Measurements from ENCODE around the gene MAPK8IP3.

Gene MAPK8IP3

DNA sequence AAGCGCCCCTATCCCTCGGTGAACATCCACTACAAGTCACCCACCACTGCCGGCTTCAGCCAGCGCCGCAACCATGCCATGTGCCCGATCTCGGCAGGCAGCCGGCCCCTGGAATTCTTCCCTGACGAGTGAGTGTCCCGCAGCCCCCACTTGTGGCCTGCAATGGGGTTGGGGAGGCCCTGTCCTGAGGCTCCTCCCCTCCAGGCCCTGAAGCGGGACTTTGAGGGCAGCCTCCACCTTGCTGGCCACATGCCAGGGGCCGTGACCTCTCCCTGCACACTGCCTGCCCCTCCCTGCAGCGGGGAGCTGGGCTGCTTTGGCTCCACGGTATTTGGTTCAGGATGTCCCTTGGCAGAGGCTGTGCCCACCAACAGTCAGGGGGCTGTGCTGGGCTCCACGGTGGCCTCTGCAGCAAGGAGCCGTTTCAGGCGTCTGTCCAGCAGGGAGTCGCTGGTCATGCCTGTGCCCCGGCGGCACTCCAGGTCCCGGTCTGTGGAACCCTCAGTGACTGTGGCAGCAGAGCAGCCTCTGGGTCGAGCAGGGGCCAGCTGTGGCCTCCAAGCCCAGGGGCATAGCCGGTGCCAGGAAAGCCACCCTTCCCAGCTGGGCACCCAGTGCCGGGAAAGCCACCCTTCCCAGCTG is 57.0 kb downstream of the MAPK8IP3 start:
- DNase-seq, result no peak

- no peak for DNase-seq
Measured at GRCh38 chr16:1763521-1764511, 57.8 kb downstream of the MAPK8IP3 start.

GRCh38 chr16:1764971-1765370 is 59.0 kb downstream of the MAPK8IP3 start:
- DNase-seq, result no peak

DNA sequence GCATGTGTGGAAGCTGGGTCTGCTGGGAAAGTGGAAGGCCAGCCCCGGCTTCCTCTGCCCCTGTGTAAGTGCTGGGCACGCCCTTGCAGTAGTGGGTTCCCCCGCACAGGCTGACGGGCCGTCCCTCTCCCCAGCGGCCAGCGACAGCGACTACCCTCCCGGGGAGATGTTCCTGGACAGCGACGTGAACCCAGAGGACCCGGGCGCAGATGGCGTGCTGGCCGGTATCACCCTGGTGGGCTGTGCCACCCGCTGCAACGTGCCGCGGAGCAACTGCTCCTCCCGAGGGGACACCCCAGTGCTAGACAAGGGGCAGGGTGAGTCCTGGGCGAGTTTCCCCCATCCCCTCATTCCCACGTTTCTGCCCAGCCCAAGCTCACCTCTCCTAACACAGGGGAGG is 59.8 kb downstream of the MAPK8IP3 start:
- DNase-seq, result no peak

DNA sequence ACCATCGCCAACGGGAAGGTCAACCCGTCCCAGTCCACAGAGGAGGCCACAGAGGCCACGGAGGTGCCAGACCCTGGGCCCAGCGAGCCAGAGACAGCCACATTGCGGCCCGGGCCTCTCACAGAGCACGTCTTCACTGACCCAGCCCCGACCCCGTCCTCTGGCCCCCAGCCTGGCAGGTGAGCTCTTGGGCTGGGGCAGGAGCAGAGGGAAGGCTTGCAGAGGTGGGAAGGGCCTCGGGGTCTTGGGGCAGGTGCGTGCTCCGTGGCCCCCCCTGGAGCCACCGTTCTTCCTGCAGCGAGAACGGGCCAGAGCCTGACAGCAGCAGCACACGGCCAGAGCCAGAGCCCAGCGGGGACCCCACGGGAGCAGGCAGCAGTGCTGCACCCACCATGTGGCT is 60.2 kb downstream of the MAPK8IP3 start:
- no peak for DNase-seq

DNA sequence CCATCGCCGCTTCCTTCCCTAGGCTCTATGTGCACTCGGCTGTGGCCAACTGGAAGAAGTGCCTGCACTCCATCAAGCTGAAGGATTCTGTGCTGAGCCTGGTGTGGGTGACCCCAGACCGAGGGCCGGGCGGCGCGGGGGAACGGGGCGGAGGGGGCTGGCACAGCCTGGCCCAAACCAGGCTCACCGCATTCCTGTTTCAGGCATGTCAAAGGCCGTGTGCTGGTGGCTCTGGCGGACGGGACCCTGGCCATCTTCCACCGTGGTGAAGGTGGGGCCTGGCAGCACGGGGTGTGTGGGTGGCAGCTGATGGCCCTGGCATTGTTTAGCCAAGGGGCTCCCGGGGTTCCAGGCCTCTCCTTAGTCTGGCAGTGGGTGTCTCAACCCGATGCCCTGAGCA is 60.7 kb downstream of the MAPK8IP3 start:
- DNase-seq, result no peak

DNA sequence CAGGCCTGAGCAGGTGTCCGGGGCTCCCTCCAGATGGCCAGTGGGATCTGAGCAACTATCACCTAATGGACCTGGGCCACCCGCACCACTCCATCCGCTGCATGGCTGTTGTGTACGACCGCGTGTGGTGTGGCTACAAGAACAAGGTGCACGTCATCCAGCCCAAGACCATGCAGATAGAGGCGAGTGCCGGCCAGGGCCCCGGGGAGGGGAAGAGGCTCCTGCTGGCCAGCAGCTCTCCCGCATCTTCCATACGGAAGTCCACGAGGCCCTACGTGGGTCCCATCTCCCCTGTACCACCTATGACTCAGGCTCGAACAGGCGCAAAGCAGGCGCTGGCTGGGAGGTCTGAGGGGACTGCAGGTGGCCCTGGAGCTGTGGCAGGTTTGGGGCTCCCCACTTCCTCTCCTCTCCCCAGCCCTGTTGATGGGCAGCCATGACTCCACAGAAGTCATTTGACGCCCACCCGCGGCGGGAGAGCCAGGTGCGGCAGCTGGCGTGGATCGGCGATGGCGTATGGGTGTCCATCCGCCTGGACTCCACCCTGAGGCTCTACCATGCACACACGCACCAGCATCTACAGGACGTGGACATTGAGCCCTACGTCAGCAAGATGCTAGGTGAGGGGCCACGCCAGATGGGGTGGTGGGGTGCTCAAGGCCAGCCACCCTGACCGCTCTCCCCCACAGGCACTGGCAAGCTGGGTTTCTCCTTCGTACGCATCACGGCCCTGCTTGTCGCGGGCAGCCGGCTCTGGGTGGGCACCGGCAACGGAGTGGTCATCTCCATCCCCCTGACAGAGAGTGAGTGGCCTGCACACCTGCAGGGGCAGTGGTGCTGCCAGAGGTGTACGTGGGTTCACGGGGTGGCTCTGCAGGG is 61.4 kb downstream of the MAPK8IP3 start:
- DNase-seq, result no peak

GRCh38 chr16:1768061-1768766 is 62.2 kb downstream of the MAPK8IP3 start:
- DNase-seq, result no peak

DNA sequence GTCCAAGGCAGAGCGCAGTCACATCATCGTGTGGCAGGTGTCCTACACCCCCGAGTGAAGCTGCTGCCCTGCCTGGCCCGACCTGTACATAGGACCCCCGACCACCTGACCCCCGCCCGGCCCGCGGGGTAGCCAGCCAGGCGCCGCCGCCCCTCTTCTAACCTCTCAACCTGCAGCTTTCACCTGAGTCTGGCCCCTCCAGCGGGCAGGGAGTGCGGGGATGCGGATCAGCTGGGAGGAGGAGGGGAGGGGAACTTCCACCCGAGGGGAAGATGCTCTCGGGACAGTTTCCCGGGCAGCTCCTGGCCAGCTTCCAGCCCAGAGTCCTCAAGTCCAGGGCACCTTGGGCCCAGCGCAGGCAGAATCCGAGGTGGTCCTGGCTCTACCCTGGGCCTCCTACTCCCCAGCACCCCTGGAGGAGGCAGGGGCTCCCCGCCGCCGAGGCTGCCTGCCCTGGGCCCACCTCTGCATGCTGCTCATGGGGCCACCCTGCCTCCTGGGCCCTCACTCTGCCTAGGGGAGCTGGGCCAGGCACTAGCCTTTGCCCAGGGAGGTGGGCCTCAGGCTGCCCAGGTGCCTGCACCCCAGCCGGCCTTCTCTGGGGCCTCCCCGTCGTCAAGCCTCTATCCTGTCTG is 62.9 kb downstream of the MAPK8IP3 start:
- DNase-seq, result no peak

DNA sequence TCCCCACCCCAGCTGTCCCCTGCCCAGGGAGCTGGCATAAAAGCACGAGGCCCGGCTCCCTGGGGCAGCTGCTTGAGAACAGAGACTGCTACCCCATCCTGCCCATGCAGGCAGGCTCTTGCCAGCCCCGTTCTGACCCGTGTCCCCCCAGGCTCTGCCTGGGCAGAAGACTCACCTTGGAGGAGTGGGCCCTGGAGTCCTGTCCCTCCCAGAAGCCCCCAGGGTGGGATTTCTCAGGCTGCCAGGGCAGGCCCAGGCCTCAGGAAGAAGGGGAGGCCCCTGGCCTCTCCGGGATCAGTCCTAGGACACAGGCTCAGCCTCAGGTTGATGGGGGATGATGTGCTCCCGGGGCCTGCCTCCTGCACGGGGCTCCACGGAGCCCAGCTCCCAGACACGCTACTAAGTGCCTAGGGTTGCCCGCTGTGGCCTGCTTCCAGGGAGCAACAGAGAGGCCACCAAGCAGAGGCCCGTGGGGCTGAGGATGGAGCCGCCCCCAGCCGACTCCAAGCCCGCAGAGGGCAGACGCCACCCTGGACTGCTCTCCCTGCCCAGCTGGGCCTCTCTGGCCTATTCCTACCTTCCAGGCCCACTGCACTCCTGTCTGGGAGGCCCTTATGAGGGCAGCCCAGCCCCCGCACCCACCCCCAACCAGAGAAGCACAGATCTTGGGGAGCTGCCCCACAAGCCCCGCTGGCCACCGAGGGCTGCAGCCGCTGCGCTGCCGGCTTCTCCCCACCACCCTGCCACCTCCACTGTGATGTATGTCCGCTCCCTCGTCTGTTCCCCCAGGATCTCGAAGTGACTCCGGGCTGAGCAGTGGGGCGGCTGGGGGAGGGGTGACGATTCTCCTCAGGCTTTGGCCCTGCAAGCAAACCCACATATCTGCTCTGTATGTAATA is 63.7 kb downstream of the MAPK8IP3 start:
- no peak for DNase-seq

GRCh38 chr16:1770328-1771187 is 64.6 kb downstream of the MAPK8IP3 start:
- DNase-seq, result no peak

DNA sequence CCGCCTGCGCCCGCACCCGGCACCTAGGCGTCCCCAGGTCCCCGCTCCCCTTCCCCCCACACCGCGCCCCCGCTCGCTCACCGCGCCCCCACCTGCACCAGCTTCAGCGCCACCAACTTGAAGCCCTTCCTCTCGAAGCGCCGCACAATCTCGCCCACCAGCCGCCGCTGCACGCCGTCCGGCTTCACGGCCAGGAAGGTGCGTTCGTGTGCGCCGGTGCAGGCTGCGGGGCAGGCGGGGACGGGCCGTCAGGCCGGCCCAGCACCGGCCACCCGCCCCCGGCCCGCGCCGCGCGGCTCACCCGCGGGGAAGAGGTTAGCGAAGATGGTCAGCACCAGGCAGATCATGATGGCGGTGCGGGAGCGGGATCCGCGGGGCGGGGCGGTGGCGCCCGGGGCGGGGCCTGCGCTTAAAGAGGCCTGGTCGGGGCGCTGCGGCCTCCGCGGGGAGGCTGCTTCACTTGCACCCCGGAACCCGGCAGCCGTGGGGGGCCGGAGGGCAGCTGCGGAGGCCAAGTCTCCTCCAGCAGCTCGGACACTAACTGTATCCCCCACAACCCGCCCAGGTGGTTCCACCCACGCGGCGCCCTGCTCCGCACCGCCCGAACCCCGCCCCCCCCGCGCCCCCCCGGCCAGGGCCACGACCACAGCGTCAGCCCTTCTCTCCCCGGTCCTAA is 65.3 kb downstream of the MAPK8IP3 start, which contains the start of gene NME3:
Gene NME3, minus strand, starts transcription at position 356 of the 676 bp plus-strand sequence. Its CDS starts 9 bp downstream, at position 347.
- peak in 1 of 2 experiments; percentile 36 for DNase-seq

DNA sequence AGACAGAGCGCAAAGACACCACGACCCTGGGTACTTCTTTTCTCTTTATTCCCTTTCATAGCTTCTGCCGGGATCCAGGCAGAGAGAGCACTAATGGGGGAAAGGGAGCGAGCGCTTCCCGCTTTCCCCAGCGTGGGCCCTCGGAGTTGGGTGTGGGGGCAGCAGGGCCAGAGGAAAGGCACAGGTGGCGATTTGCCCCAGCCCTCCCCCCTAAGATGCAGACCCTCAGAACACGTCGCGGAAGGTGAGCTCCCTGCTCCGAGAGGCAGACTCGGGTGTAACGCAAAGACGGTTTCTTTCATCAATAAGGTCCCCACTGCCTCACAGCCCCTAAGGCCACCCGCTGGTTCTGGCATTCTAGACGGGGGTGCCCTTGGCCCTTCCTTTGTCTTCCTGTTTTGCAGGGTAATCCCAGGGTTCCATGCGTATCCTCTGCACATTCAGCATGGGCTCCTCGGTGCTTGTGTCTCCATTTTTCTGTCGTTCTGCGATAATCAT is 65.9 kb downstream of the MAPK8IP3 start:
- DNase-seq, result no peak

DNA sequence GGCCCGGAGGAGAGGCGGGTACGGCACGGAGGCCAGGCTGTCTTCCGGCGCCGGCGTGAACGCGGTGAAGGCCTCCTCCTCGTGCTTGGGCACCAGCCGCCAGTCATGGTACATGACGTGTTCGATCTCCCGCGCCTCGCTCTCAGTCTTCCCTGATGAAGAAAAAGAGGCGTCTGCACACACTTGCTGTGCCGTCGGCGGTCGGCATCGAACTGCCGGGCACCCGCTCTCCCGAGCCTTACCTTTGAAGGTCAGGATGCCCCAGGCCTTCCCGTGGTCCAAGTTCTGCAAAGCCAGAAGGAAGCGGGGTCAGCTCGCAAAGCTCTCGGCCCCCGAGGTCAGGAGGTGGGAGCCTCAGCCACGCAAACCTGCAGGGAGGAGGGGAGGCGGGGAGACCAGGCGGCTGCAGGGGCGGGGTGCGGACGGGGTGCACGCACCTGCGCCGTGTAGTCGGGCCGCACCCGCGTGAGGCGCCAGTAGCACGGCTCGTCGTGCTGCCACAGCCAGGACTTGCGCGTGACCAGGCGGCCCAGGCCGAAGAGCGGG is 66.4 kb downstream of the MAPK8IP3 start, which contains the start of gene EME2:
Gene EME2, plus strand, starts transcription at position 449 of the 546 bp plus-strand sequence. CDS start 418 bp downstream, outside the sequence.
- no peak for DNase-seq

GRCh38 chr16:1772908-1773702 is 67.1 kb downstream of the MAPK8IP3 start, which contains the start of gene MRPS34:
Gene MRPS34 (minus strand): TSS chr16:1773134. CDS start chr16:1773119, 15 bp downstream.
- DNase-seq, result peak; percentile 80 to 90

DNA sequence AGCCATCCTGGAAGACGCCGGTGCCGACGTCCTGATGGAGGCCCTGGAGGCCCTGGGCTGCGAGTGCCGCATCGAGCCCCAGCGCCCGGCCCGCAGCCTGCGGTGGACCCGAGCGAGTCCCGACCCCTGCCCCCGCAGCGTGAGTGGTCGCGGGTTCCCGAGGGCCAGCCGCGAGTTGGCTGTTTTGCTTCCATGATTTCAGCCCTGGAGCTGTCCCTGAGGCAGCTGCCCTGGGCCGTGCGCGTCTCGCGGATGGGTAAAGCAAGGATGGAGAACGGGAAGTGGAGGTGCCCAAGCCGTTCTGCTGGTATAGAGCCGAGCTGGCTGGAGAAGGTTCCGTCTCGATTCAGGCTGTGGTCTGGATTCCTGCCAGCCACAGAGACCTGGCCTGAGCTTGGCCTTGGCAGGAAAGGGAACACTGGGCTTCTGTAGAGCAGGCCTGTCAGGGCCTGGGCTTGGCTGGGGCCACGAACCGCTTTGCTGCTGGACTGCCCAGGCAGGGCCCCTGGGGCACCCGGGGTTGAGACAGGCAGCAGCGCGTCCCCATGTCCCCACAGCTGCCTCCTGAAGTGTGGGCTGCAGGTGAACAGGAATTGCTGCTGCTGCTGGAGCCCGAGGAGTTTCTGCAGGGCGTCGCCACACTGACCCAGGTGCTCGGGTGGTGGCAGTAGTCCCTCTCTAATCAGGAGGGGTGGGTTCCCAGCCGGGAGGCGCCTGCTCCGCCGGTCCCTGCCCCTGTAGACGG is 67.9 kb downstream of the MAPK8IP3 start:
- no peak for DNase-seq

GRCh38 chr16:1774448-1774780 is 68.4 kb downstream of the MAPK8IP3 start:
- no peak for DNase-seq
